Left ventricle myocardium inferior (tissue), 1 donor: ENCODE measurements around the gene ZNF213. TPM values are rescaled to one million over a fixed set of nuclear protein-coding genes. Genes with fewer than 3 reads are reported as not detected.
"Not testable (repeated sequence)": the region's sequence is repeated elsewhere in the genome, so short reads cannot be mapped to it uniquely, and the experiment has no call there.

Source experiments
- DNase-seq: peaks from one replicate; pipeline ENCODE4 v3.0.0-alpha.2; 2020
- H3K27ac ChIP-seq: fragments of 200-600 bp; replicated peaks from 2 replicates; pipeline ENCODE4 v1.8.0; 2021
- H3K27me3 ChIP-seq: fragments of 200-600 bp; 2 replicates; pipeline ENCODE4 v1.8.0; 2021; ENCODE audit warnings: low read depth
- H3K36me3 ChIP-seq: fragments of 200-600 bp; 2 replicates; pipeline ENCODE4 v1.8.0; 2021
- H3K4me1 ChIP-seq: fragments of 200-600 bp; 2 replicates; pipeline ENCODE4 v1.8.0; 2021
- H3K4me3 ChIP-seq: fragments of 200-600 bp; 2 replicates; pipeline ENCODE4 v1.8.0; 2021; ENCODE audit warnings: mild to moderate bottlenecking, moderate library complexity
- H3K9me3 ChIP-seq: fragments of 200-600 bp; replicated peaks from 2 replicates; pipeline ENCODE4 v1.8.0; 2021
- intact Hi-C: fragments of 100-400 bp; cut with micrococcal nuclease; formaldehyde crosslinking; loops from one replicate; pipeline ENCODE4 v1.11.0; 2022
- total RNA-seq: library from RNA; stranded (reverse); fragmentation: NEBNext Ultra II Directional; extraction: Animal tissue kit (Norgen Biotek cat#: 25700); gene quantifications from one replicate; pipeline ENCODE4 v1.2.1, GENCODE V29; 2021
- TF ChIP-seq, protein P1 (sequence below): fragments of 200-600 bp; IDR thresholded peaks from 2 replicates; pipeline ENCODE4 v1.8.0; 2021; ENCODE audit warnings: antibody characterized with exemption, mild to moderate bottlenecking, borderline replicate concordance
- donor health status: DM: no; HTN: yes; CAD: no; lungs with severe emphysema.

Gene ZNF213
- total RNA-seq, 1 donor from 2014 or later: 6.2 TPM

DNA sequence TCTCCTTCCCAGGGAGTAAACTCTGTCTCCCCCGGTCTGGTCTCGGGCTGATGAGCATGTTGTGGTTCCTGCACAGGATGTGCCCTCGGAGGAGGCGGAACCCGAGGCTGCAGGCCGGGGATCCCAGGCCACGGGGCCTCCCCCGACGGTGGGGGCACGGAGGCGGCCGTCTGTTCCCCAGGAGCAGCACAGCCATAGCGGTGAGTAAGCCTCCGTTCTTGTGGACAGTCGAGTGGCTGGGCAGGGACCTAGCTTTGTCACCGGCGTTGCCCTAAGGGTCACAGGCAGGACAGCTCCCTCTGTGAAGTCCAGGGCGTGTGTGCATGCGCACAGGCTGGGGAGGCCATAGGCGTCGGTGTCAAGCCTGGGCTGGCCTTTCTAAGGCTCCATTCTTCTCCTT is 3.5 kb downstream of the ZNF213 start:
- Histone ChIP-seq H3K27me3 (no peaks in the 10 kb centered on the region), H3K36me3 (peaks cover 54% of the 10 kb centered on the region), H3K27ac (no peak overlapping the region), H3K4me1 (peaks cover 42% of the 10 kb centered on the region), H3K4me3 (no peak overlapping the region), H3K9me3 (no peaks in the 10 kb centered on the region)
- TF ChIP-seq, protein P1, sequence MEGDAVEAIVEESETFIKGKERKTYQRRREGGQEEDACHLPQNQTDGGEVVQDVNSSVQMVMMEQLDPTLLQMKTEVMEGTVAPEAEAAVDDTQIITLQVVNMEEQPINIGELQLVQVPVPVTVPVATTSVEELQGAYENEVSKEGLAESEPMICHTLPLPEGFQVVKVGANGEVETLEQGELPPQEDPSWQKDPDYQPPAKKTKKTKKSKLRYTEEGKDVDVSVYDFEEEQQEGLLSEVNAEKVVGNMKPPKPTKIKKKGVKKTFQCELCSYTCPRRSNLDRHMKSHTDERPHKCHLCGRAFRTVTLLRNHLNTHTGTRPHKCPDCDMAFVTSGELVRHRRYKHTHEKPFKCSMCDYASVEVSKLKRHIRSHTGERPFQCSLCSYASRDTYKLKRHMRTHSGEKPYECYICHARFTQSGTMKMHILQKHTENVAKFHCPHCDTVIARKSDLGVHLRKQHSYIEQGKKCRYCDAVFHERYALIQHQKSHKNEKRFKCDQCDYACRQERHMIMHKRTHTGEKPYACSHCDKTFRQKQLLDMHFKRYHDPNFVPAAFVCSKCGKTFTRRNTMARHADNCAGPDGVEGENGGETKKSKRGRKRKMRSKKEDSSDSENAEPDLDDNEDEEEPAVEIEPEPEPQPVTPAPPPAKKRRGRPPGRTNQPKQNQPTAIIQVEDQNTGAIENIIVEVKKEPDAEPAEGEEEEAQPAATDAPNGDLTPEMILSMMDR: no peak
- no peak for DNase-seq
- intact Hi-C loops: no loop called here

GRCh38 chr16:3138823-3139426 is 4.1 kb downstream of the ZNF213 start:
- DNase-seq: no peak
- H3K27me3 ChIP-seq: no peaks in the 10 kb centered on the region
- peaks cover 54% of the 10 kb centered on the region for H3K36me3 ChIP-seq
- H3K27ac ChIP-seq: no peak overlapping the region
- intact Hi-C loops: no loop called here
- no peak overlapping the region for H3K4me3 ChIP-seq
- no peaks in the 10 kb centered on the region for H3K9me3 ChIP-seq
- TF ChIP-seq, protein P1: no peak
- peaks cover 40% of the 10 kb centered on the region for H3K4me1 ChIP-seq

DNA sequence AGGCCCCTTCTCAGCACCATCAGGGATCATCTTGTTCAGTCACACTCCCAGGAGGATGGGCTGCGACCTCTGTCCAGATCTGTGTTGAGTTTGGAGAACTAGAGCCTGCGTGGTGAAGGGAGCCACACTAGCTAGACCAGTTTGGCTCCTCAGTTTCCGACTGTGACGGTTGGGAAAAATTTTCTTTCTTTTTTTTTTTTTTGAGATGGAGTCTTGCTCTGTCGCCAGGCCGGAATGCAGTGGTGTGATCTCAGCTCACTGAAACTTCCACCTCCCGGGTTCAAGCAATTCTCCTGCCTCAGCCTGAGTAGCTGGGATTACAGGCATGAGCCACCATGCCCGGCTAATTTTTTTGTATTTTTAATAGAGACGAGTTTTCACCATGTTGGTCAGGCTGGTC is 4.7 kb downstream of the ZNF213 start:
- H3K4me1 ChIP-seq: peaks cover 40% of the 10 kb centered on the region
- intact Hi-C loops, H3K9me3 ChIP-seq, H3K4me3 ChIP-seq, H3K27ac ChIP-seq, DNase-seq, H3K27me3 ChIP-seq: not testable (repeated sequence)
- peaks cover 54% of the 10 kb centered on the region for H3K36me3 ChIP-seq

DNA sequence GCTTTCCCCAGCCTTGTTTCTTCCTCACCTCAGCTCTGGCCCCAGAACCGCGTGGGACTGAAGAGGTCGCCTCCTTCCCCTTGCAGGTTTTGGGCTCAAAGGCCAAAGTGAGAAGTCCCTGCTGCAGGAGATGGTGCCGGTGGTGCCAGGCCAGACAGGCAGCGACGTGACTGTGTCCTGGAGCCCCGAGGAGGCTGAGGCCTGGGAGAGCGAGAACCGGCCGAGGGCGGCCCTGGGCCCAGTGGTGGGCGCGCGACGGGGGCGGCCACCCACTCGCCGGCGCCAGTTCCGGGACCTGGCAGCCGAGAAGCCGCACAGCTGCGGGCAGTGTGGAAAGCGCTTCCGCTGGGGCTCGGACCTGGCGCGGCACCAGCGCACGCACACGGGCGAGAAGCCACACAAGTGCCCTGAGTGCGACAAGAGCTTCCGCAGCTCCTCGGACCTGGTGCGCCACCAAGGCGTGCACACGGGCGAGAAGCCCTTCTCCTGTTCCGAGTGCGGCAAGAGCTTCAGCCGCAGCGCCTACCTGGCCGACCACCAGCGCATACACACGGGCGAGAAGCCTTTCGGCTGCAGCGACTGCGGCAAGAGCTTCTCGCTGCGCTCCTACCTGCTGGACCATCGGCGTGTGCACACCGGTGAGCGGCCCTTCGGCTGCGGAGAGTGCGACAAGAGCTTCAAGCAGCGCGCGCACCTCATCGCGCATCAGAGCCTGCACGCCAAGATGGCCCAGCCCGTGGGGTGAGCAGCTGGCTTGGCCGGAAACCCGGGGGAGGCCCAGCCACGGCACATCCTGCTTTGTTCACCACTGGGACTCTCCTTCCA is 6.0 kb downstream of the ZNF213 start:
- TF ChIP-seq, protein P1: no peak
- Histone ChIP-seq H3K36me3 (peaks cover 54% of the 10 kb centered on the region), H3K27me3 (no peaks in the 10 kb centered on the region), H3K27ac (no peak overlapping the region), H3K4me1 (peaks cover 43% of the 10 kb centered on the region), H3K9me3 (no peaks in the 10 kb centered on the region), H3K4me3 (no peak overlapping the region)
- no peak for DNase-seq
- intact Hi-C loops: no loop called here

DNA sequence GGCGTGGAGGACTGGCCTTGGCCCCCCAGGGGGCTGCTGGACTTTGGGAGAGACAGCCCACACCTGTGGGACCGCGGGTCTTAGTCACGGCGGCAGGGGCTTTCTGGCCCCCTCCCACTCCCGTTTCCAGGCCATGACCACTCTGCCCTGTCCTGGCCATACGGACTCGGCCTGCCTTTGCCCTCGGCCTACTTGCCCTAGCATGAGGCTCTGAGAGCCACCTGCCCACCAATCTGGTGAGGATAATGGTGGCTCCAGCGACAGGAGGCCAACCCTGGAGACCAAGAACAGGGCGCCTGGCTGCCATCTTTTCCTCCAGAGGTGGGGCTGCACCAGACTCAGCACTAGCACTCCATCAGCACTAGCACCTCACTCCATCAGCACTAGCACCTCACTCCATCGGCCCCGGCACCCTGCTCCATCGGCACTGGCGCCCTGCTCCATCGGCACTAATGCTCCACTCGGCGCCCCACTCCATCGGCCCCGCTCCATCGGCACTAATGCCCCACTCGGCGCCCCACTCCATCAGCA is 7.0 kb downstream of the ZNF213 start:
- Histone ChIP-seq H3K27me3 (no peaks in the 10 kb centered on the region), H3K4me3 (no peak overlapping the region), H3K9me3 (no peaks in the 10 kb centered on the region), H3K36me3 (peaks cover 54% of the 10 kb centered on the region), H3K4me1 (peaks cover 36% of the 10 kb centered on the region), H3K27ac (no peak overlapping the region)
- intact Hi-C loops: no loop called here
- no peak for DNase-seq
- TF ChIP-seq, protein P1: no peak

DNA sequence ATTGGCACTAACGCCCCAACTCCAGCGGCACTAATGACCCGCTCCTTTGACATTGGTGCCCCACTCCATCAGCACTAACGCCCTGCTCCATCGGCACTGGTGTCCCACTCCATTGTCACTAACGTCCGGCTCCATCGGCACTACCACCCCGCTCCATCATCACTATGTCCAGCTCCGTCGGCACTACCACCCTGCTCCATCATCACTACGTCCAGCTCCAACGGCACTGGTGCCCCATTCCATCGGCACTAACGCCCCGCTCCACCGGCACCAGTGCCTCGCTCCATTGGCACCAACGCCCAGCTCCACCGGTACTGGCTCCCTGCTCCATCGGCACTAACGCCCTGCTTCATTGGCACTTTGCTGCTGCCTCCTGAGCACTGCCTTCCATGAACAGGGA is 7.5 kb downstream of the ZNF213 start:
- H3K27me3 ChIP-seq: no peaks in the 10 kb centered on the region
- intact Hi-C loops: no loop called here
- no peak overlapping the region for H3K4me3 ChIP-seq
- peaks cover 36% of the 10 kb centered on the region for H3K4me1 ChIP-seq
- DNase-seq: no peak
- TF ChIP-seq, protein P1: no peak
- peak overlapping the region; percentile 92 for H3K27ac ChIP-seq
- peaks cover 51% of the 10 kb centered on the region for H3K36me3 ChIP-seq
- no peaks in the 10 kb centered on the region for H3K9me3 ChIP-seq
